Adrenal gland (tissue), 12 donors: ENCODE results near the gene MATN1. TPM values are rescaled to one million over a fixed set of nuclear protein-coding genes. Genes with fewer than 3 reads are reported as not detected.
"Not testable (repeated sequence)": the region's sequence is repeated elsewhere in the genome, so short reads cannot be mapped to it uniquely, and the experiment has no call there.

ENCODE experiments used
- DNase-seq, 7 donors: peaks; one replicate each; pipeline ENCODE4 v3.0.0-alpha.2; 2019 to 2020
- H3K27ac ChIP-seq, 5 donors: fragments of 200-600 bp; sonication (generic) in 4 of 5; 1 replicate in 3 of 5; 2 replicates in 2 of 5; pipeline versions ENCODE4 v1.5.1 to v1.8.0; 2016 to 2020; ENCODE audit warnings: mild to moderate bottlenecking in 1 of 5
- H3K27me3 ChIP-seq: fragments of 200-600 bp; 2 replicates; pipeline ENCODE4 v1.8.0; 2021
- H3K36me3 ChIP-seq, 2 donors: fragments of 200-600 bp; replicated peaks in 1 of 2; 1 replicate in 1 of 2; 2 replicates in 1 of 2; pipeline versions ENCODE4 v1.5.1 to v1.8.0; 2018 to 2022
- H3K4me1 ChIP-seq, 2 donors: fragments of 200-600 bp; replicated peaks in 1 of 2; 1 replicate in 1 of 2; 2 replicates in 1 of 2; pipeline versions ENCODE4 v1.5.1 to v1.8.0; 2018 to 2021
- H3K4me3 ChIP-seq, 4 donors: fragments of 200-600 bp; sonication (generic) in 3 of 4; one replicate each; pipeline ENCODE4 v1.5.1; 2016 to 2018
- H3K9me3 ChIP-seq, 3 donors: fragments of 200-600 bp; sonication (generic) in 1 of 3; replicated peaks in 1 of 3; 1 replicate in 2 of 3; 2 replicates in 1 of 3; pipeline versions ENCODE4 v1.5.1 to v1.8.0; 2016 to 2021
- CTCF ChIP-seq, 6 experiments: fragments of 450-650 bp in 4 of 6; fragments of 200-600 bp in 2 of 6; sonication (generic) in 1 of 6; IDR thresholded peaks; 1 replicate in 5 of 6; 2 replicates in 1 of 6; pipeline versions ENCODE4 v1.5.1 to v1.8.0; 2016 to 2021; ENCODE audit warnings: antibody characterized with exemption in 6 of 6, mild to moderate bottlenecking in 2 of 6, moderate library complexity in 1 of 6
- POLR2A ChIP-seq, 2 donors: fragments of 450-650 bp; IDR thresholded peaks; one replicate each; pipeline ENCODE4 v1.6.1; 2017; ENCODE audit warnings: antibody characterized with exemption in 2 of 2, mild to moderate bottlenecking in 2 of 2, moderate library complexity in 1 of 2
- WGBS, 4 donors: extraction: QIAGEN DNeasy Blood & Tissue Kit in 2 of 4; methylation state at CpG; one replicate each; pipeline versions ENCODE4 v1.1.5 to v1.1.7; 2013 to 2017; 5-methylcytosine and 5-hydroxymethylcytosine counted together
- intact Hi-C, 2 donors: fragments of 100-400 bp; cut with DNase I; formaldehyde crosslinking; loops; one replicate each; pipeline versions ENCODE4 v1.14.1 to v1.15.0; 2022 to 2023
- polyA plus RNA-seq, 3 donors: library from polyadenylated mRNA; stranded (reverse); fragments of 200-250 nt in 2 of 3; fragments of 350-450 nt in 1 of 3; fragmentation: Illumina TruSeq in 1 of 3; extraction: RNeasy Lipid Tissue Mini Kit (QIAGEN cat#74804) in 1 of 3; gene quantifications; one replicate each; pipeline ENCODE4 v1.2.3, GENCODE V29; 2013 to 2014
- total RNA-seq, 9 donors: library from RNA; depleted of rRNA in 4 of 9; stranded (reverse); fragments of >200 nt in 4 of 9; fragments of 120-200 nt in 1 of 9; fragmentation: NEBNext Ultra II Directional in 1 of 9; extraction: Animal tissue kit (Norgen Biotek cat#: 25700) in 1 of 9; gene quantifications; one replicate each; pipeline versions ENCODE4 v1.1.0 to v1.2.4, GENCODE V29; 2013 to 2023
- donor health status: healthy with polysubstance abuse.
- donor health status: Bipolar disorder and iron deficiency.
- donor health status: DM: yes; HTN: yes; CAD: no.
- donor health status: DM: no; HTN: no; CAD: no.
- donor health status: DM: no; HTN: no; CAD: no.
- donor health status: DM: yes; HTN: yes; CAD: no.

The MATN1 gene
- total and polyA plus RNA-seq, 12 donors, result 0.05 to 0.55 (median 0.18) TPM; not detected in 6

- intact Hi-C loops, result no loop called here
- no peaks in the 10 kb centered on the region for H3K36me3 ChIP-seq
- TF ChIP-seq POLR2A (IDR thresholded peaks at IDR 0.05) (no peak), CTCF (IDR thresholded peaks at IDR 0.05) (no peak)
- H3K4me1 ChIP-seq, result no peaks in the 10 kb centered on the region
- H3K9me3 ChIP-seq, result no peaks in the 10 kb centered on the region
- peaks cover 6% of the 10 kb centered on the region for H3K27me3 ChIP-seq
- DNase-seq, result no peak
- no peak overlapping the region for H3K4me3 ChIP-seq
- H3K27ac ChIP-seq, result no peak overlapping the region
- 66 to 71% (median 70%) methylated on average over 7 of the region's 7 CpGs for WGBS, 4 donors
Observed at GRCh38 chr1:30692201-30692947, 31.0 kb downstream of the MATN1 start.

- H3K4me3 ChIP-seq, result no peak overlapping the region
- TF ChIP-seq POLR2A (IDR thresholded peaks at IDR 0.05) (no peak), CTCF (IDR thresholded peaks at IDR 0.05) (no peak)
- no peaks in the 10 kb centered on the region for H3K36me3 ChIP-seq
- 55 to 66% (median 63%) methylated on average over 5 of the region's 5 CpGs for WGBS, 4 donors
- no peaks in the 10 kb centered on the region for H3K9me3 ChIP-seq
- H3K27ac ChIP-seq, result no peak overlapping the region
- H3K4me1 ChIP-seq, result no peaks in the 10 kb centered on the region
- intact Hi-C loops, result no loop called here
- no peak for DNase-seq
- peaks cover 8% of the 10 kb centered on the region for H3K27me3 ChIP-seq
Observed at GRCh38 chr1:30691480-30691879, 31.9 kb downstream of the MATN1 start.

GRCh38 chr1:30689901-30690645 is 33.3 kb downstream of the MATN1 start:
- Histone ChIP-seq H3K27ac (peak overlapping the region in 1 of 5 donors; percentile 6), H3K4me1 (no peaks in the 10 kb centered on the region), H3K27me3 (peaks cover 16% of the 10 kb centered on the region), H3K36me3 (no peaks in the 10 kb centered on the region), H3K9me3 (no peaks in the 10 kb centered on the region), H3K4me3 (no peak overlapping the region)
- intact Hi-C loops, result no loop called here
- DNase-seq, result no peak
- WGBS, 4 donors, result 52 to 60% (median 57%) methylated on average over 6 to 7 of the region's 7 CpGs
- no peak for TF ChIP-seq POLR2A (IDR thresholded peaks at IDR 0.05)
- no peak for TF ChIP-seq CTCF (IDR thresholded peaks at IDR 0.05)

GRCh38 chr1:30688920-30689794 is 34.2 kb downstream of the MATN1 start:
- no peak for DNase-seq
- WGBS, 4 donors, result 79 to 82% (median 81%) methylated on average over 3 to 11 of the region's 11 CpGs
- H3K27ac ChIP-seq, result no peak overlapping the region

GRCh38 chr1:30688516-30688915 is 34.9 kb downstream of the MATN1 start:
- H3K27ac ChIP-seq, intact Hi-C loops, DNase-seq: not testable (repeated sequence)

More at GRCh38 chr1:30688920-30689794, 34.2 kb downstream of the MATN1 start:
- Histone ChIP-seq H3K27me3 (peaks cover 25% of the 10 kb centered on the region), H3K4me3 (no peak overlapping the region), H3K4me1 (no peaks in the 10 kb centered on the region), H3K36me3 (no peaks in the 10 kb centered on the region), H3K9me3 (no peaks in the 10 kb centered on the region)
- intact Hi-C loops, result no loop called here
- TF ChIP-seq CTCF (IDR thresholded peaks at IDR 0.05) (no peak), POLR2A (IDR thresholded peaks at IDR 0.05) (no peak)

More at GRCh38 chr1:30688516-30688915, 34.9 kb downstream of the MATN1 start:
- WGBS, 4 donors, result 75 to 93% (median 86%) methylated on average over 8 to 9 of the region's 9 CpGs
- H3K36me3 ChIP-seq, H3K4me3 ChIP-seq, H3K4me1 ChIP-seq, H3K9me3 ChIP-seq: not testable (repeated sequence)
- peaks cover 32% of the 10 kb centered on the region for H3K27me3 ChIP-seq
